HepG2 (cell line): ENCODE results near the gene PGAP1. TPM values are rescaled to one million over a fixed set of nuclear protein-coding genes. Genes with fewer than 3 reads are reported as not detected.
"Not testable (repeated sequence)": the region's sequence is repeated elsewhere in the genome, so short reads cannot be mapped to it uniquely, and the experiment has no call there.

ENCODE experiments used
- ATAC-seq: fragments of 200-7000 bp; cut with Tn5 transposase; 3 replicates; pipeline ENCODE4 v1.9.1; 2020; ENCODE audit warnings: mild to moderate bottlenecking, moderate library complexity
- BruUV-seq: library from RNA; stranded (reverse); fragments of 400-500 nt; replicated peaks from 2 replicates; lab custom pipeline; 2021; lab: Mats Ljungman, UMichigan
- CTCF ChIA-PET: fragments of 300-600 bp; formaldehyde crosslinking; extraction: SDS; loops from one replicate; lab custom pipeline; 2021; ENCODE audit warnings: low total read pairs, inconsistent platforms, low intra/inter-chr PET ratio; lab: Yijun Ruan, JAX
- POLR2A ChIA-PET: fragments of 350-600 bp; sonication (Branson Sonifier 250); formaldehyde crosslinking; loops from one replicate; lab custom pipeline; 2020; ENCODE audit warnings: antibody characterized with exemption, inconsistent platforms; lab: Yijun Ruan, JAX
- DNase-seq: peaks from one replicate; pipeline ENCODE4 v3.0.0-alpha.2; 2015; ENCODE audit warnings: low spot score
- FAIRE-seq: peaks from 3 replicates; lab custom pipeline; 2011; peaks lifted over from hg19 to GRCh38; lab: Jason Lieb, UNC
- H2AFZ ChIP-seq: one replicate; pipeline ENCODE4 v1.6.1; 2011; ENCODE audit warnings: low read length, inconsistent platforms
- H3K27ac ChIP-seq: fragments of 300-600 bp; 3 replicates; pipeline ENCODE4 v1.8.0; 2011; ENCODE audit warnings: mixed run types, mild to moderate bottlenecking, mixed read lengths, low read length, inconsistent platforms; ENCODE audit not compliant: insufficient read depth; ENCODE audit errors: extremely low read length
- H3K27me3 ChIP-seq, 2 experiments: fragments of 200-600 bp in 1 of 2; 2 replicates in 1 of 2; 3 replicates in 1 of 2; pipeline versions ENCODE4 v1.6.0 to v1.8.0; 2011; ENCODE audit warnings: low read length in 2 of 2, mild to moderate bottlenecking in 2 of 2, moderate library complexity in 2 of 2, inconsistent platforms in 1 of 2; ENCODE audit not compliant: insufficient read depth in 2 of 2, control insufficient read depth in 1 of 2
- H3K36me3 ChIP-seq, 2 experiments: fragments of 200-600 bp in 1 of 2; replicated peaks in 1 of 2; 2 replicates in 1 of 2; 3 replicates in 1 of 2; pipeline versions ENCODE4 v1.5.1 to v1.8.0; 2011; ENCODE audit warnings: low read length in 2 of 2, inconsistent platforms in 1 of 2; ENCODE audit not compliant: insufficient read depth in 2 of 2, control insufficient read depth in 1 of 2
- H3K4me1 ChIP-seq: 2 replicates; pipeline ENCODE4 v1.5.1; 2012; ENCODE audit warnings: low read length, inconsistent platforms; ENCODE audit not compliant: insufficient read depth
- H3K4me2 ChIP-seq: 2 replicates; pipeline ENCODE4 v1.6.0; 2011; ENCODE audit warnings: low read depth, low read length, inconsistent platforms
- H3K4me3 ChIP-seq, 3 experiments: fragments of 200-600 bp in 1 of 3; sonication (generic), shearing (Covaris generic) in 1 of 3; replicated peaks in 1 of 3; 2 replicates each; pipeline ENCODE4 v1.5.1; 2011 to 2016; ENCODE audit warnings: low read length in 3 of 3, inconsistent platforms in 2 of 3, low read depth in 2 of 3, mild to moderate bottlenecking in 2 of 3, control low read depth in 1 of 3, mixed read lengths in 1 of 3; ENCODE audit not compliant: insufficient read depth in 1 of 3
- H3K79me2 ChIP-seq: one replicate; pipeline ENCODE4 v1.6.1; 2011; ENCODE audit warnings: low read length, inconsistent platforms; ENCODE audit not compliant: insufficient read depth
- H3K9ac ChIP-seq: 2 replicates; pipeline ENCODE4 v1.6.0; 2011; ENCODE audit warnings: mild to moderate bottlenecking, low read depth, low read length, inconsistent platforms; ENCODE audit not compliant: insufficient read depth
- H3K9me3 ChIP-seq: 2 replicates; pipeline ENCODE4 v1.5.1; 2012; ENCODE audit warnings: mild to moderate bottlenecking, low read length
- H4K20me1 ChIP-seq: 2 replicates; pipeline ENCODE4 v1.6.0; 2011; ENCODE audit warnings: inconsistent platforms, mild to moderate bottlenecking, low read length, moderate library complexity; ENCODE audit not compliant: insufficient read depth
- CENPT ChIP-seq: sonication (generic); formaldehyde crosslinking; IDR thresholded peaks from 2 replicates; pipeline ENCODE4 v1.8.0; 2022; ENCODE audit warnings: low read depth, mild to moderate bottlenecking, moderate library complexity, missing genetic modification reagents
- CSRNP1 ChIP-seq: sonication (generic); formaldehyde crosslinking; IDR thresholded peaks from 2 replicates; pipeline ENCODE4 v1.8.1; 2023; ENCODE audit warnings: mild to moderate bottlenecking, missing genetic modification reagents
- KLF9 ChIP-seq: IDR thresholded peaks from 2 replicates; pipeline ENCODE4 v1.6.1; 2016; ENCODE audit warnings: low read depth
- NPAS2 ChIP-seq: sonication (generic); formaldehyde crosslinking; IDR thresholded peaks from 2 replicates; pipeline ENCODE4 v1.8.0; 2022; ENCODE audit warnings: mild to moderate bottlenecking, missing genetic modification reagents, borderline replicate concordance
- RBAK ChIP-seq: sonication (generic); formaldehyde crosslinking; IDR thresholded peaks from 2 replicates; pipeline ENCODE4 v1.5.1; 2020; ENCODE audit warnings: mild to moderate bottlenecking, missing genetic modification reagents
- RFX1 ChIP-seq: fragments of 450-650 bp; IDR thresholded peaks from 2 replicates; pipeline ENCODE4 v1.6.1; 2017
- SKI ChIP-seq: fragments of 450-650 bp; IDR thresholded peaks from one replicate; pipeline ENCODE4 v1.6.1; 2018; ENCODE audit warnings: mild to moderate bottlenecking; ENCODE audit not compliant: partially characterized antibody
- TBX3 ChIP-seq: fragments of 450-650 bp; IDR thresholded peaks from 2 replicates; pipeline ENCODE4 v1.6.1; 2017; ENCODE audit warnings: antibody characterized with exemption, mild to moderate bottlenecking, inconsistent platforms, borderline replicate concordance
- ZBTB8A ChIP-seq: sonication (generic); formaldehyde crosslinking; IDR thresholded peaks from 2 replicates; pipeline ENCODE4 v1.4.0; 2020; ENCODE audit warnings: mild to moderate bottlenecking, low read depth, missing genetic modification reagents, borderline replicate concordance
- ZNF329 ChIP-seq: sonication (generic); formaldehyde crosslinking; IDR thresholded peaks from 2 replicates; pipeline ENCODE4 v1.9.0; 2021; ENCODE audit warnings: low read depth, mild to moderate bottlenecking, missing genetic modification reagents
- ZNF615 ChIP-seq: sonication (generic); formaldehyde crosslinking; IDR thresholded peaks from 2 replicates; pipeline ENCODE4 v1.5.0; 2020; ENCODE audit warnings: mild to moderate bottlenecking, missing genetic modification reagents, borderline replicate concordance
- ZNF761 ChIP-seq: sonication (generic); formaldehyde crosslinking; conservative IDR thresholded peaks from 2 replicates; pipeline ENCODE4 v1.4.0; 2020; ENCODE audit warnings: mild to moderate bottlenecking, missing genetic modification reagents
- WGBS: methylation state at CpG from one replicate; pipeline ENCODE4 v1.1.6; 2017; ENCODE audit warnings: low lambda C conversion rate; 5-methylcytosine and 5-hydroxymethylcytosine counted together
- in situ Hi-C: cut with HindIII; loops from 2 replicates; pipeline ENCODE4 v1.10.0; 2017; ENCODE audit warnings: low pct_unique_long_range_greater_than_20kb; ENCODE audit not compliant: extremely low pct_ligation_motif_present
- intact Hi-C: fragments of 100-400 bp; cut with micrococcal nuclease; formaldehyde crosslinking; loops from one replicate; pipeline ENCODE4 v1.10.0; 2022; ENCODE audit not compliant: unreplicated experiment
- polyA plus RNA-seq, 8 experiments: library from polyadenylated mRNA; depleted of rRNA in 3 of 8; stranded (reverse) in 7 of 8; unstranded in 1 of 8; fragments of >200 nt; fragmentation: Illumina TruSeq in 4 of 8; extraction: Trizol in 4 of 8; gene quantifications; 2 replicates each; pipeline versions ENCODE4 v1.2.1 to v1.2.3, GENCODE V29; 2011 to 2016; ENCODE audit warnings: low read depth in 4 of 8, missing spikeins in 1 of 8, mixed read lengths in 1 of 8; ENCODE audit not compliant: insufficient read depth in 1 of 8
- total RNA-seq, 5 experiments: library from RNA; depleted of rRNA; stranded (reverse); fragments of >200 nt; fragmentation: Illumina TruSeq; extraction: Trizol; gene quantifications; 2 replicates each; pipeline ENCODE4 v1.2.3, GENCODE V29; 2016; ENCODE audit warnings: low read depth in 1 of 5
- TF ChIP-seq, protein P1 (sequence below): sonication (generic); formaldehyde crosslinking; IDR thresholded peaks from 2 replicates; pipeline ENCODE4 v1.9.0; 2021; ENCODE audit warnings: missing genetic modification reagents, borderline replicate concordance
- TF ChIP-seq, protein P2 (sequence below): sonication (generic); formaldehyde crosslinking; IDR thresholded peaks from 2 replicates; pipeline ENCODE4 v1.8.0; 2022; ENCODE audit warnings: low read depth, missing genetic modification reagents

PGAP1 gene
- total and polyA plus RNA-seq, 2 of the 13 experiments (the other 11 are each of a cell fraction or from before 2014, with no cell fraction given), result 4.1 to 6.4 TPM

- H3K4me2 ChIP-seq, BruUV-seq, H3K27ac ChIP-seq, FAIRE-seq, CTCF ChIA-PET, ATAC-seq, H3K9ac ChIP-seq, H4K20me1 ChIP-seq, POLR2A ChIA-PET, H2AFZ ChIP-seq, H3K27me3 ChIP-seq, H3K4me3 ChIP-seq, H3K9me3 ChIP-seq, H3K79me2 ChIP-seq, H3K4me1 ChIP-seq, in situ Hi-C loops, DNase-seq, intact Hi-C loops: not testable (repeated sequence)
- 97% methylated on average over 8 of the region's 15 CpGs for WGBS
- peaks cover 4 to 10% of the 10 kb centered on the region in 2 experiments; a peak in 4 of 5 replicates for H3K36me3 ChIP-seq
Measured at GRCh38 chr2:196905365-196905764, 21.1 kb downstream of the PGAP1 start.

DNA sequence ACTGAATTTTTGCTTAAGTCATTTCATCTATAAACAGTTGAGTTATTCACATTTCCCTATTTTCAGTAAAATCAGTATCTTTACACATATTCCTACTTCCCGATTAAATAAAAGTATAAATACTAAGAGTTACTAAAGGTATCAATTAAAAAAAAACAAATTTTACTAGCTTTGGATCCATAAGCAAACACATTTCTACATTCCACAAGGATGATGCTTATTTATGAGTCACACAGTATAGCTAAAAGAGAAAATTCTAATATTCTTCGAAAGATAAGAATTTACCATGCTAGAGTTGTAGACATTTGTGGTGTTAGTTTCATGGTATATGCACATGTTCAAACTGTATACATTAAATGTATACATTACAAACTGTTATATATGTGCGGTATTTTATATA is 23.7 kb downstream of the PGAP1 start:
- WGBS, result 97% methylated on average over 3 of the region's 3 CpGs
- no peaks in the 10 kb centered on the region for H4K20me1 ChIP-seq
- H3K9me3 ChIP-seq, result no peaks in the 10 kb centered on the region
- no peaks in the 10 kb centered on the region for H3K27me3 ChIP-seq
- DNase-seq (no peak), FAIRE-seq (no peak), ATAC-seq (no peak)
- no peak overlapping the region for H3K4me3 ChIP-seq
- no TSS peak for BruUV-seq
- no peak overlapping the region for H3K4me2 ChIP-seq
- intact Hi-C loops, result no loop called here
- H3K9ac ChIP-seq, result no peak overlapping the region
- H2AFZ ChIP-seq, result no peak overlapping the region
- CTCF ChIA-PET, result no interaction called here
- H3K79me2 ChIP-seq, result no peaks in the 10 kb centered on the region
- in situ Hi-C loops, result no loop called here
- no peak overlapping the region for H3K27ac ChIP-seq
- H3K36me3 ChIP-seq, result peaks cover 6 to 14% of the 10 kb centered on the region in 2 experiments
- H3K4me1 ChIP-seq, result no peaks in the 10 kb centered on the region
- POLR2A ChIA-PET, result no interaction called here
- TF ChIP-seq ZBTB8A, result no peak
- no peak for TF ChIP-seq CSRNP1
- no peak for TF ChIP-seq NPAS2 (CRISPR knock-in tag)
- TF ChIP-seq TBX3, result no peak
- TF ChIP-seq CENPT, result no peak
- no peak for TF ChIP-seq ZNF761 (CRISPR knock-in tag)
- TF ChIP-seq, protein P1, sequence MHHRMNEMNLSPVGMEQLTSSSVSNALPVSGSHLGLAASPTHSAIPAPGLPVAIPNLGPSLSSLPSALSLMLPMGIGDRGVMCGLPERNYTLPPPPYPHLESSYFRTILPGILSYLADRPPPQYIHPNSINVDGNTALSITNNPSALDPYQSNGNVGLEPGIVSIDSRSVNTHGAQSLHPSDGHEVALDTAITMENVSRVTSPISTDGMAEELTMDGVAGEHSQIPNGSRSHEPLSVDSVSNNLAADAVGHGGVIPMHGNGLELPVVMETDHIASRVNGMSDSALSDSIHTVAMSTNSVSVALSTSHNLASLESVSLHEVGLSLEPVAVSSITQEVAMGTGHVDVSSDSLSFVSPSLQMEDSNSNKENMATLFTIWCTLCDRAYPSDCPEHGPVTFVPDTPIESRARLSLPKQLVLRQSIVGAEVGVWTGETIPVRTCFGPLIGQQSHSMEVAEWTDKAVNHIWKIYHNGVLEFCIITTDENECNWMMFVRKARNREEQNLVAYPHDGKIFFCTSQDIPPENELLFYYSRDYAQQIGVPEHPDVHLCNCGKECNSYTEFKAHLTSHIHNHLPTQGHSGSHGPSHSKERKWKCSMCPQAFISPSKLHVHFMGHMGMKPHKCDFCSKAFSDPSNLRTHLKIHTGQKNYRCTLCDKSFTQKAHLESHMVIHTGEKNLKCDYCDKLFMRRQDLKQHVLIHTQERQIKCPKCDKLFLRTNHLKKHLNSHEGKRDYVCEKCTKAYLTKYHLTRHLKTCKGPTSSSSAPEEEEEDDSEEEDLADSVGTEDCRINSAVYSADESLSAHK (CRISPR knock-in tag), result no peak
- TF ChIP-seq RBAK (CRISPR knock-in tag), result no peak
- TF ChIP-seq KLF9 (CRISPR knock-in tag), result no peak
- TF ChIP-seq ZNF615 (CRISPR knock-in tag), result no peak
- no peak for TF ChIP-seq RFX1
- TF ChIP-seq, protein P2, sequence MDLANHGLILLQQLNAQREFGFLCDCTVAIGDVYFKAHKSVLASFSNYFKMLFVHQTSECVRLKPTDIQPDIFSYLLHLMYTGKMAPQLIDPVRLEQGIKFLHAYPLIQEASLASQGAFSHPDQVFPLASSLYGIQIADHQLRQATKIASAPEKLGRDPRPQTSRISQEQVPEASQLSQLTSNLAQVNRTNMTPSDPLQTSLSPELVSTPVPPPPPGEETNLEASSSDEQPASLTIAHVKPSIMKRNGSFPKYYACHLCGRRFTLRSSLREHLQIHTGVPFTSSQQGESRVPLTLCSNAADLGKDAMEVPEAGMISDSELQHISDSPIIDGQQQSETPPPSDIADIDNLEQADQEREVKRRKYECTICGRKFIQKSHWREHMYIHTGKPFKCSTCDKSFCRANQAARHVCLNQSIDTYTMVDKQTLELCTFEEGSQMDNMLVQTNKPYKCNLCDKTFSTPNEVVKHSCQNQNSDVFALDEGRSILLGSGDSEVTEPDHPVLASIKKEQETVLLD (CRISPR knock-in tag), result no peak
- TF ChIP-seq SKI, result no peak
- TF ChIP-seq ZNF329 (CRISPR knock-in tag), result no peak
